ENCODE measurements around the gene NSRP1. TPM values are rescaled to one million over a fixed set of nuclear protein-coding genes. Genes with fewer than 3 reads are reported as not detected.

The NSRP1 gene
- total and polyA plus RNA-seq, 2 of the 13 experiments (the other 11 are each of a cell fraction or from before 2014, with no cell fraction given), result 7.0 to 14.3 TPM

GRCh38 chr17:30104575-30105339 is 11.9 kb upstream of the NSRP1 start (continued):
- no peak for TF ChIP-seq ZNF317 (CRISPR knock-in tag; IDR thresholded peaks at IDR 0.05)
- no peak for TF ChIP-seq MBD4 (IDR thresholded peaks at IDR 0.05; ENCODE audit: borderline replicate concordance, low read length)
- no peak for TF ChIP-seq HMG20B (CRISPR knock-in tag; conservative IDR thresholded peaks at IDR 0.05)
- peak; percentile 59; the same call in 1 of the 2 replicates for TF ChIP-seq ZNF121 (CRISPR knock-in tag; IDR thresholded peaks at IDR 0.05)
- TF ChIP-seq BATF2 (CRISPR knock-in tag; IDR thresholded peaks at IDR 0.05), result no peak
- no peak for TF ChIP-seq TEF (CRISPR knock-in tag; IDR thresholded peaks at IDR 0.05)
- no peak for TF ChIP-seq FOXM1 (CRISPR knock-in tag; IDR thresholded peaks at IDR 0.05)
- no peak for TF ChIP-seq ATF7 (IDR thresholded peaks at IDR 0.05)
- TF ChIP-seq ATF7 (CRISPR knock-in tag; IDR thresholded peaks at IDR 0.05), result no peak
- TF ChIP-seq ZNF180 (CRISPR knock-in tag; IDR thresholded peaks at IDR 0.05; ENCODE audit: borderline replicate concordance, low read depth), result no peak
- no peak for TF ChIP-seq DDIT3 (CRISPR knock-in tag; IDR thresholded peaks at IDR 0.05)
- no peak for TF ChIP-seq REL (CRISPR knock-in tag; conservative IDR thresholded peaks at IDR 0.05)
- no peak for TF ChIP-seq ZNF678 (CRISPR knock-in tag; IDR thresholded peaks at IDR 0.05)
- no peak for TF ChIP-seq NCOA2 (CRISPR knock-in tag; IDR thresholded peaks at IDR 0.05)
- TF ChIP-seq CBFB (CRISPR knock-in tag; IDR thresholded peaks at IDR 0.05), result no peak
- no peak for TF ChIP-seq ZBTB4 (CRISPR knock-in tag; IDR thresholded peaks at IDR 0.05; ENCODE audit: borderline replicate concordance)
- TF ChIP-seq PITX1 (CRISPR knock-in tag; IDR thresholded peaks at IDR 0.05), result peak; percentile 27; the same call in 1 of the 2 replicates
- TF ChIP-seq PLSCR1 (CRISPR knock-in tag; IDR thresholded peaks at IDR 0.05; ENCODE audit: borderline replicate concordance), result no peak
- TF ChIP-seq SMYD3 (CRISPR knock-in tag; IDR thresholded peaks at IDR 0.05), result no peak
- no peak for TF ChIP-seq NBN (conservative IDR thresholded peaks at IDR 0.05)
- no peak for TF ChIP-seq ZBTB38 (CRISPR knock-in tag; IDR thresholded peaks at IDR 0.05)
- 0 out of 2 replicates have a peak, but pooled peaks have one; percentile 57 for TF ChIP-seq ZFP90 (CRISPR knock-in tag; IDR thresholded peaks at IDR 0.05; ENCODE audit: borderline replicate concordance)
- 0 out of 2 replicates have a peak, but pooled peaks have one; percentile 21 for TF ChIP-seq ZFY (CRISPR knock-in tag; IDR thresholded peaks at IDR 0.05)
- 0 out of 2 replicates have a peak, but pooled peaks have one; percentile 41 for TF ChIP-seq ZNF784 (CRISPR knock-in tag; IDR thresholded peaks at IDR 0.05; ENCODE audit: borderline replicate concordance)
- TF ChIP-seq ZMAT3 (CRISPR knock-in tag; conservative IDR thresholded peaks at IDR 0.05), result no peak

Data from HepG2 (cell line).